Adrenal gland (tissue), 5 donors: ENCODE measurements around the gene SLC2A4.

ENCODE experiments used
- CTCF ChIP-seq, 6 experiments: fragments of 450-650 bp in 4 of 6; fragments of 200-600 bp in 2 of 6; sonication (generic) in 1 of 6; IDR thresholded peaks; 1 replicate in 5 of 6; 2 replicates in 1 of 6; pipeline versions ENCODE4 v1.5.1 to v1.8.0; 2016 to 2021; ENCODE audit warnings: antibody characterized with exemption in 6 of 6, mild to moderate bottlenecking in 2 of 6, moderate library complexity in 1 of 6
- POLR2A ChIP-seq, 2 donors: fragments of 450-650 bp; IDR thresholded peaks; one replicate each; pipeline ENCODE4 v1.6.1; 2017; ENCODE audit warnings: antibody characterized with exemption in 2 of 2, mild to moderate bottlenecking in 2 of 2, moderate library complexity in 1 of 2
- donor health status: DM: no; HTN: no; CAD: no.

DNA sequence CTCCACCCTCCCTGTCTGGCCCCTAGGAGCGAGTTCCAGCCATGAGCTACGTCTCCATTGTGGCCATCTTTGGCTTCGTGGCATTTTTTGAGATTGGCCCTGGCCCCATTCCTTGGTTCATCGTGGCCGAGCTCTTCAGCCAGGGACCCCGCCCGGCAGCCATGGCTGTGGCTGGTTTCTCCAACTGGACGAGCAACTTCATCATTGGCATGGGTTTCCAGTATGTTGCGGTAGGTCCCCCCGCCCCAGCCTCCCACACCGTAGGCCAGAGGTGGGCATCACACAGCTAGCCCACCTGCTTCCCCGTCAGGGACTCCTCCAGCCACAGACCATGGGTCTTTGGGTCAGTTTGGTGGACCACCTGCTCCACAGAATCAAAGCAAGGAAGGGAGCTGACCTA, 4.2 kb downstream of the SLC2A4 start:
- TF ChIP-seq CTCF (IDR thresholded peaks at IDR 0.05) (no peak), POLR2A (IDR thresholded peaks at IDR 0.05) (no peak)
